HG03520 (cell line): ENCODE measurements around the gene CMTM4.
"Not testable (repeated sequence)": the region's sequence is repeated elsewhere in the genome, so short reads cannot be mapped to it uniquely, and the experiment has no call there.

Experiments
- ATAC-seq: cut with Tn5 transposase; IDR thresholded peaks from one replicate; pipeline ENCODE4 v1.9.1; 2021; ENCODE audit warnings: mild to moderate bottlenecking, moderate library complexity; ENCODE audit not compliant: unreplicated experiment

The CMTM4 gene

DNA sequence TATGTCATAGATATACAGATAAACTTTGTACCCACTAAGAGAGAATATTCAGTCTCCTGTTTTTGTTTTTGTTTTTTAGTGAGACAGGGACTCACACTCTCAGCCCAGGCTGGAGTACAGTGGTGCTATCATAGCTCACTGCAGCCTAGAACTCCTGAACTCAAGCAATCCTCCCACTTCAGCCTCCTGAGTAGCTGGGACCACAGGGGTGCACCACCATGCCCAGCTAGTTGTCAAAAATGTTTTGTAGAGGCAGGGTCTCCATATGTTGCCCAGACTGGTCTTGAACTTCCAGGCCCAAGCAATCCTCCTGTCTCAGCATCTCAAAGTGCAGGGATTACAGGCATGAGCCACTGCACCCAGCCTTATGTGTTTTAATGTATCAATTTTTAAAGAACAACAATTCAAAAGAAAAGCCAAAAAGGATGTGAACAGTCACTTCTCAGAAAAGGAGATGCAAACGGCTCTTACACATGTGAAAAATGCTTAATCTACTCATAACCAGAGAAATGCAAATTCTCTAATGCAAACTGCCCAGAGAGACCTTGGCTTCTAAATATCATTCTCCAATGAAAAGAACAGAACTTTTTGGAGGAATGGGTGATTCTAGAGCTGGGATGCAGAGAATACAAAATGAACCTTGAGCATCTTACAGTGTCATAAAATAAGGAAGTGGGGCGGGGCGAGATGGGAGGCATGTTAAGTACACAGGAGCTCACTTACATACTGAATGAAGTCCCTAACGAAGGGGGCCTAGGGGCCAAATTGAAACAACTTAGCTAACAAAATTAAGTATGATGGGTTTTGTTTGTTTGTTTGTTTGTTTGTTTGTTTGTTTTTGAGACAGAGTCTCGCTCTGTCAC, 99.3 kb downstream of the CMTM4 start:
- ATAC-seq, result no peak

GRCh38 chr16:66596559-66596958, 100.0 kb downstream of the CMTM4 start:
- not testable (repeated sequence) for ATAC-seq

DNA sequence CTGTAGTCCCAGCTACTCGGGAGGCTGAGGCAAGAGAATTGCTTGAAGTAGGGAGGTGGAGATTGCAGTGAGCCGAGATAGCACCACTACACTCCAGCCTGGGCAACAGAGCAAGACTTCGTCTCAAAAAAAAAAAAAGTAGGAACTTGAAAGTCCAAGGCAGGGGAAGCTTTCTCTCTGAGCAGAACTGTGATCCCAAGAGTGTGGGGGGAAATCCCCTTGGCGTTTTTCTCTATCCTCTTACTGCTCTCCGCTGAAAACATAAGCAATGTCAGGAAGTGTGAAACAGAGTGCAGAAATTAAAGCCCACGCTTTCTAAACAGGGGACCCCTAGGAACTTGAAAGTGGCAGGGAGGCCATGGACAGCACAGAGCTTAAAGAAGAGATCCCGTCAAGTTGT, 101.8 kb downstream of the CMTM4 start:
- ATAC-seq, result no peak

DNA sequence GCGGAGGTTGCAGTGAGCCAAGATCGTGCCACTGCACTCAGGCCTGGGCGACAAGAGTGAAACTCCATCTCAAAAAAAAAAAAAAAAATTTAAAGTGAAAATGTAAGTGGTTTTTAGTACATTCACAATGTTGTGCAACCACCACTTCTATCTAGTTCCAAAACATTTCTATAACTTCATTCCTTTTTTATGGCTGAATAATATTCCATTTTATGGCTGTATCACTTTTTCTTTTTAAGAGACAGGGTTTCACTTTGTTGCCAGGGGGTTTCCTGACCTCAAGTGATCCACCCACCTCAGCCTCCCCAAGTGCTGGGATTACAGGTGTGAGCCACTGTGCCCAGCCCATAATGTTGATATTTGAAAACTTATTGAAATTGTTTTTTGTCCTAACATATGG, 103.7 kb downstream of the CMTM4 start:
- no peak for ATAC-seq

DNA sequence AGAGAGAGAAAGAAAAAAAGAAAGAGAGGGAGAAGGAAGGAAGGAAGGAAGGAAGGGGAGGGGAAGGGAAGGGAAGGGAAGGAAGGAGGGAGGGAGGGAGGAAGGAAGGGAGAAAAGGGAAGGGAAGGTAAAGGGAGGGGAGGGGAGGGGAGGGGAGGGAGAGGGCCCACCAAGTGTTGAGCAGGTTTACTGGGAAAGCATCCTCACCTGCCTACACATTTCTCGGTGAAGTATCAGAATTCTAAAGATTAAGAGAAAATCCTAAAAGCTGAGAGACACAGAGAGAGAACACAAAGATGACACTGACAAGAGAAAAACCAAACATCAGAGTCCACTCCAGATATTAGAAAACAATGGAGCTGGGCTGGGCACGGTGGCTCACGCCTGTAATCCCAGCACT, 104.3 kb downstream of the CMTM4 start:
- ATAC-seq, result no peak

DNA sequence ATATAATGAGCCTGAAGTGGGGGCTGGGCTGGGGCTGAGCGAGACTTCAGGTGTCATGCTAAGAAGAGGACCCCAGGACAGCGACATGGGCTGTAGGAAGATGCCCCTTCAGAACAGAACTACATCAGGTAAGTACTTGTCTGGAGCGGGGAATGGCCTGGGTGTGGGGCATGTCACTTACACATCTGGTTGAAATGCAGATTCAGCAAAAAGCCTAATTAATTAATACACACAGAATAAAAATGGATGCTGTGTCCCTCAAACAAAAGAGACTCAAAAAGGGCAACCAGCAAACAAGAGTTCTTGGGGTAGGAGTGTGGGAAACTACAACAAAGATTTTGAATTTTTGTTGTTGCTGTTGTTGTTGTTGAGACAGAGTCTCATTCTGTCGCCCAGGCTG, 105.5 kb downstream of the CMTM4 start:
- no peak for ATAC-seq

DNA sequence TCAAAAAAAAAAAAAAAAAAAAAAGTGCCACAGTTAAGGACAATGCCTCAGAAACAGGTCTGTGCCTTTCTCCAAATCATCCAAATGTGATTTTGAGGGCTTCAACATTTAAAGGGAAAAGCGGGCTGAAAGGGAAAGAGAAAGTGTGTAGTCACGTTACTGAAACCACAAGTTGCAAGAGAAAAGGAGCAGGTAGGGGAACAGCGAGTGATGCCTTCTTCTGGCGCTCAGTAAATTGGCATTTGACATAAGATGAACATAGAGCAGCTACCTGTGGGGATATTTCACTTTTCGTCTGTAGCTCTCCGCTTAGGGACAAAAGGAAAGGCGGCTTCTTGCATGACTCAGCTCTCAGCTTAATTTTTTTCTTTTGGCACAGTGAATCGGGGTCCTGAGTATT, 106.2 kb downstream of the CMTM4 start:
- ATAC-seq, result no peak

DNA sequence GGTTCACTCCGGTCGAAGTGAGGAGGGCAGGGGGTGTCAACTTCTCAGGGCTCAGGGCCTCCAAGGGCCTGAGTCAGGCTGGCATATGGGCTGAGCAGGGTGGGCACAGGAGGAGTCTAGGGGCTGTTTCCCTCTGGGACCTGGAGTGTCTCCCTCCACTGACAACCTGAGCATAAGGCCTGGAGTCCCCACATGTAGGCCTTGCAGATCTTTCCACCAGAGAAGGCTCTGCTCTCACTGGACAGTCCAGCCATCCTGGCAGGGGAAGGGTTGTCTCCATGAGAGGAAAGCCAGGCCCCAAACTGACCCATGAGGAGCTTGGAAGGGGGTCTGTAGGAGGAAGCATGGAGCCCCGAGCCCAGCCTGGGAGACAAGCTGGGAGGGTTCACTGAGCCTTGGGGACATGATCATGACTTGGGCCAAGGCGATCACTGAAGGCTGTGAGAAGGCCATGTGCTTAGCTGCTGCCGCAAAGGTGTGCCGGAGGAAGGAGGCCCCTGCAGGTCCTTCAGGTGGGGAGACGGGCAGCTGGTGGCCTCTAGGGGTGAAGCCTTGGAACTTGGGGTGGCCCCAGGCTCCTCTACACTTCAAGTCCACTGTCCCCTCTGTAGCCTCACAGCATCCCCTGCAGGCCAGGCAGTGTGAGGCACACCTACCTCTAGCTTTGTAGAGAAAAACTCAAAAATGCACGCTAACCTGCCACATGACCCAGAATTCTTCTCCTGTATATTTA, 107.4 kb downstream of the CMTM4 start:
- ATAC-seq, result peak; percentile 65

GRCh38 chr16:66587881-66588600, 108.5 kb downstream of the CMTM4 start:
- no peak for ATAC-seq

DNA sequence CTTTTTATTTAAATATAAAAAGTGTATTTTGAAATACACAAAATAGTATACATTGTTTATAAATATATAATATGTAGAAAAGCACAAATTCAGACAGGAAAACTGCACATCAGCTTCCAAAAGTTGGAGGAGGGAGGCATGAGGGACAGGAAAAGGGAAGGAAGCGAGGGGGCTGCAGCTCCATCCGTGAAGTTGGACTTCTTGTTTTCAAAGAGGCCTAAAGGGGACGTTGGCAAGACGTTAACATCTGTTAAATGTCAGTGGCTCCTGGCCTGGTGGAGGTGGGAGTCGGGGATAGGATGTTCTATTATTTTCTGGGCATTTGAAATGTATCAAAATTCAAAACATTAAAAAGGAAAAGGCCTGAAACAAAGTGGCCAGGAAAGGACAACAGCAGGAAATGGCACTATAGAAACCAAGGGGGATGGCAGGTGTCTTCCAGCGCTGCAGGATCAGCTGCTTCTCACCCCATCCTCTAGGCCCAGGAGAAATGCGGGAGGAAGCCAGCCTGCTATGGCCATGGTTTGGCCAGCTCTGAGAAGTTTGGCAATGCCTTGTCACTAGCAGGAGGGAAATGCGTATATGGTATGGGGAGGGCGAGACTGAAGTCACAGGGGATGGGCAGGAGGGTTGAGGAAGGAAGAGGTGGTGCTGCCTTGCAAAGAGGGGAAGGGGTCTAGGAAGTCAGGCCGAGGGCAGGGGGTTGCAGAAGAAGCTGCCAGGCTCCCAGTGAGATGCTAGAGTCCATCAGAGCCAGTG, 110.9 kb downstream of the CMTM4 start:
- no peak for ATAC-seq

DNA sequence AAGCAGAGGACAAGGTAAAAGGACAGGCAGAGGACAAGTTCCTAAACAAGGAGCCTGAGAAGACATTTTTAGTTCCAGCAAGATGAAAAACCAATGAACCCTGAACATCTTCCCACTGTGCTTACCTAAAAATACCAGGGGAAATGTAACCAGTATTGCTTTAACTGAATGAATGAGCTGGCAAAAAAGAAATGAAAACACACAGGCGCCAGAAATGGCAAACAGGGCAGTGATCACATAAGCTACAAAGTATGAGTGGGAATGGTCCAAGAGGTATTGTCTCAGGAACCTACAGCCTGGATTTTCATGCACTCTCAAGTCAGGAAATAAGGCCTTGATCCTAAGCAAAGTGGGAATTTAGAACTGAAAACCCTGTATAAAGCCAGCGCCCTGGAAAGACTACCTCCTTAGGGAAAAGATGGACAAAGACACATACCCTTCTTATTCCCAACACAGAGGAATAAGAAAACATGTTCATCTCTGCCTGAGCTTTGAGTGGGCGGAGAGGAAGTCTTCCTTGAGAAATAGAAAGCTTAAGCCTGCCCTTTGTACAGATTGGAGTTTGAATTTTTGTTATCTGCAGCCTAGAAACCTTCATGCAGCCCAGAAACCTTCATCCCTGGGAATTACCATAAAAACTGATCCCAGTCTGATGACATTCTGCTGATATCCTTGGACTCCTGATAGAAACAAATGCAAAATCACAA, 115.1 kb downstream of the CMTM4 start:
- no peak for ATAC-seq

- ATAC-seq, result no peak
These were observed 115.8 kb downstream of the CMTM4 start for GRCh38 chr16:66580605-66581209.

GRCh38 chr16:66578651-66579531, 117.7 kb downstream of the CMTM4 start, which contains the start of gene CMTM2:
CMTM2 (plus strand) TSS chr16:66579463; CDS start chr16:66579608, 145 bp downstream.
- ATAC-seq, result no peak

DNA sequence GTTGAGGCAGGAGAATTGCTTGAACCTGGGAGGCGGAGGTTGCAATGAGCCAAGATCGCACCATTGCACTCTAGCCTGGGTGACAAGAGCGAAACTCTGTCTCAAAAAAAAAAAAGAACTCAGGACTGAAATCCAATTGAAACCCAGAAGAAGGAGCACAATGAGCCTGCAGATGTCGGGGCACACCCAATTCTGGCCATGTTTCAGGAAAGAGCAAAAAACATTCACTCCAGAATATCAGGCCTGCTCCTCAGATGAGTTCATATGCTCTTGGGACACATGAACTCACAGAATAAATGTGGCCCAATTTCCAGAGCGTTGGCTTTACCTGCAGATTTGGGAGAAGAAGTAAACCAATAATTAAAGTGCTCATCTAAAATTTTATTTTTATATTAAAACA, 120.2 kb downstream of the CMTM4 start:
- ATAC-seq, result no peak

GRCh38 chr16:66575060-66575459, 121.5 kb downstream of the CMTM4 start:
- ATAC-seq, result no peak

GRCh38 chr16:66574531-66574930, 122.0 kb downstream of the CMTM4 start:
- no peak for ATAC-seq

DNA sequence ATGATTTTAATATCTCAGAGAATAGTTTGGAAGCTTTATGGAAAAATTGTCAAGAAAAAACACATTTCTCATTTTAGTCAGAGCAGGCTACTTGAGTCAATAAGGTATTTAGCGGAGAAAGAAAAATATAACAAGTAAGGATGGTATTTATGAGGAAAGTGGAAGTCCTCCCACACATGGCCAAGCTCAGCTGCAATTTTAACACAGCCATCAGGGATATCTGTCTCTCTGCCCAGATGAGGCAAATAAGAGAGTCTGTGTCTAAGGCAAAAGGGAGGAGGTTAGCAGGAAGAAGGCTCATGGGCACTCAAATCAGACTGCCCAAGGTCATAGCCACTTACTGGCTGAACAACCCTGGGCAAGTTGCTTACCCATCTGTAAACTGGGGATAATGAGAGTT, 122.5 kb downstream of the CMTM4 start:
- no peak for ATAC-seq

- ATAC-seq, result no peak
These were observed 124.2 kb downstream of the CMTM4 start for GRCh38 chr16:66572356-66572755.
